Kidney (tissue), 14 donors: Measurements from ENCODE around the gene PMIS2. TPM values are rescaled to one million over a fixed set of nuclear protein-coding genes. Genes with fewer than 3 reads are reported as not detected.
"Not testable (repeated sequence)": the region's sequence is repeated elsewhere in the genome, so short reads cannot be mapped to it uniquely, and the experiment has no call there.

Experiments used
- DNase-seq, 5 donors: peaks; one replicate each; pipeline ENCODE4 v3.0.0-alpha.2; 2013 to 2020
- FAIRE-seq: peaks from 2 replicates; lab custom pipeline; 2012; peaks lifted over from hg19 to GRCh38; lab: Jason Lieb, UNC
- H3K27ac ChIP-seq, 2 donors: one replicate each; pipeline ENCODE4 v1.7.0; 2013; ENCODE audit warnings: low read depth in 2 of 2, low read length in 2 of 2, inconsistent platforms in 1 of 2
- H3K27me3 ChIP-seq: one replicate; pipeline ENCODE4 v1.7.1; 2013; ENCODE audit warnings: low read length, inconsistent platforms; ENCODE audit not compliant: control insufficient read depth, insufficient read depth
- H3K36me3 ChIP-seq, 3 donors: one replicate each; pipeline versions ENCODE4 v1.7.0 to v1.7.1; 2013; ENCODE audit warnings: low read length in 3 of 3, control low read depth in 1 of 3, inconsistent platforms in 1 of 3; ENCODE audit not compliant: insufficient read depth in 3 of 3, control insufficient read depth in 2 of 3
- H3K4me1 ChIP-seq, 3 donors: one replicate each; pipeline versions ENCODE4 v1.7.0 to v1.7.1; 2013; ENCODE audit warnings: low read length in 3 of 3, inconsistent platforms in 1 of 3, low read depth in 1 of 3; ENCODE audit not compliant: control insufficient read depth in 2 of 3, insufficient read depth in 2 of 3
- H3K4me3 ChIP-seq, 3 donors: one replicate each; pipeline versions ENCODE4 v1.7.0 to v1.8.1; 2013; ENCODE audit warnings: low read length in 3 of 3, control low read depth in 1 of 3, inconsistent platforms in 1 of 3
- H3K9ac ChIP-seq, 3 donors: one replicate each; pipeline versions ENCODE4 v1.7.0 to v1.7.1; 2013; ENCODE audit warnings: low read length in 3 of 3, control low read depth in 1 of 3, inconsistent platforms in 1 of 3
- H3K9me3 ChIP-seq, 3 donors: one replicate each; pipeline versions ENCODE4 v1.7.0 to v1.7.1; 2013; ENCODE audit warnings: low read length in 3 of 3, control low read depth in 1 of 3, inconsistent platforms in 1 of 3; ENCODE audit not compliant: control insufficient read depth in 2 of 3, insufficient read depth in 1 of 3
- intact Hi-C: fragments of 100-400 bp; cut with DNase I; formaldehyde crosslinking; loops from one replicate; pipeline ENCODE4 v1.11.1; 2022
- polyA plus RNA-seq: library from polyadenylated mRNA; stranded (reverse); fragments of 350-450 nt; fragmentation: Illumina TruSeq; extraction: RNeasy Lipid Tissue Mini Kit (QIAGEN cat#74804); gene quantifications from one replicate; pipeline ENCODE4 v1.2.3, GENCODE V29; 2014; ENCODE audit warnings: low read depth, low replicate concordance; ENCODE audit not compliant: insufficient read depth
- total RNA-seq: library from RNA; stranded (reverse); fragmentation: NEBNext Ultra II Directional; extraction: Animal tissue kit (Norgen Biotek cat#: 25700); gene quantifications from one replicate; pipeline ENCODE4 v1.2.1, GENCODE V29; 2021
- TF ChIP-seq, protein P1 (sequence below): IDR thresholded peaks from 3 replicates; pipeline ENCODE4 v1.5.1; 2012; ENCODE audit warnings: mild to moderate bottlenecking, moderate library complexity, borderline replicate concordance; ENCODE audit not compliant: insufficient read depth; ENCODE audit errors: extremely low read depth
- donor health status: control.
- donor health status: control.
- donor health status: control.
- donor health status: control.
- donor health status: control.
- donor health status: DM: yes; HTN: yes; CAD: no.
- donor health status: Normal renal cell carcinoma (clear cell type).

The PMIS2 gene
- total and polyA plus RNA-seq, 2 donors from 2014 or later, result not detected

GRCh38 chr19:35601971-35602370 is 16.0 kb downstream of the PMIS2 start:
- H3K9me3 ChIP-seq, result no peaks in the 10 kb centered on the region
- no peaks in the 10 kb centered on the region for H3K27me3 ChIP-seq
- intact Hi-C loops, result no loop called here
- TF ChIP-seq, protein P1, sequence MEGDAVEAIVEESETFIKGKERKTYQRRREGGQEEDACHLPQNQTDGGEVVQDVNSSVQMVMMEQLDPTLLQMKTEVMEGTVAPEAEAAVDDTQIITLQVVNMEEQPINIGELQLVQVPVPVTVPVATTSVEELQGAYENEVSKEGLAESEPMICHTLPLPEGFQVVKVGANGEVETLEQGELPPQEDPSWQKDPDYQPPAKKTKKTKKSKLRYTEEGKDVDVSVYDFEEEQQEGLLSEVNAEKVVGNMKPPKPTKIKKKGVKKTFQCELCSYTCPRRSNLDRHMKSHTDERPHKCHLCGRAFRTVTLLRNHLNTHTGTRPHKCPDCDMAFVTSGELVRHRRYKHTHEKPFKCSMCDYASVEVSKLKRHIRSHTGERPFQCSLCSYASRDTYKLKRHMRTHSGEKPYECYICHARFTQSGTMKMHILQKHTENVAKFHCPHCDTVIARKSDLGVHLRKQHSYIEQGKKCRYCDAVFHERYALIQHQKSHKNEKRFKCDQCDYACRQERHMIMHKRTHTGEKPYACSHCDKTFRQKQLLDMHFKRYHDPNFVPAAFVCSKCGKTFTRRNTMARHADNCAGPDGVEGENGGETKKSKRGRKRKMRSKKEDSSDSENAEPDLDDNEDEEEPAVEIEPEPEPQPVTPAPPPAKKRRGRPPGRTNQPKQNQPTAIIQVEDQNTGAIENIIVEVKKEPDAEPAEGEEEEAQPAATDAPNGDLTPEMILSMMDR, result no peak
- no peak overlapping the region for H3K4me3 ChIP-seq
- H3K4me1 ChIP-seq, result no peaks in the 10 kb centered on the region
- no peak overlapping the region for H3K27ac ChIP-seq
- FAIRE-seq (no peak), DNase-seq (no peak)
- no peak overlapping the region for H3K9ac ChIP-seq
- no peaks in the 10 kb centered on the region for H3K36me3 ChIP-seq

DNA sequence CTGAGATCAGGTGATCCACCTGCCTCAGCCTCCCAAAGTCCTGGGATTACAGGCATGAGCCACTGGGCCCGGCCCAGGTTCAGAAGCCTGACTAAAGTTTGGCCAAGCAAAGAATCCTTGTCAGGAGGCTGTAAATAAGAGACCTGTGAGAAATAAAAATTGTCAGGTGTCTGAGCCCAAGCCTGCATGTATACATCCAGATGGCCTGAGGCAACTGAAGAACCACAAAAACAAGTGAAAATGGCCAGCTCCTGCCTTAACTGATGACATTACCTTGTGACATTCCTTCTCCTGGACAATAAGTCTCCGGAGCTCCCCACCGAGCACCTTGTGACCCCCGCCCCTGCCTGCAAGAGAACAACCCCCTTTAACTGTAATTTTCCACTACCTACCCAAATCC is 18.5 kb downstream of the PMIS2 start:
- H3K4me3 ChIP-seq, H3K27ac ChIP-seq, H3K36me3 ChIP-seq, H3K9ac ChIP-seq, FAIRE-seq, H3K9me3 ChIP-seq, DNase-seq, H3K27me3 ChIP-seq, H3K4me1 ChIP-seq, intact Hi-C loops: not testable (repeated sequence)

DNA sequence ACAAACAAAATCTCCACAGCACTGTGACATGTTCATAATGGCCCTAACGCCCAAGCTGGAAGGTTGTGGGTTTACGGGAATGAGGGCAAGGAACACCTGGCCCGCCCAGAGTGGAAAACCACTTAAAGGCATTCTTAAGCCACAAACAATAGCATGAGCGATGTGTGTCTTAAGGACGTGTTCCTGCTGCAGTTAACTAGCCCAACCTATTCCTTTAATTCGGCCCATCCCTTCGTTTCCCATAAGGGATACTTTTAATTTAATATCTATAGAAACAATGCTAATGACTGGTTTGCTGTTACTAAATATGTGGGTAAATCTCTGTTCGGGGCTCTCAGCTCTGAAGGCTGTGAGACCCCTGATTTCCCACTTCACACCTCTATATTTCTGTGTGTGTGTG is 21.2 kb downstream of the PMIS2 start:
- DNase-seq, H3K27me3 ChIP-seq, H3K9me3 ChIP-seq, FAIRE-seq, intact Hi-C loops, H3K9ac ChIP-seq, H3K27ac ChIP-seq, H3K36me3 ChIP-seq, H3K4me3 ChIP-seq, H3K4me1 ChIP-seq: not testable (repeated sequence)

DNA sequence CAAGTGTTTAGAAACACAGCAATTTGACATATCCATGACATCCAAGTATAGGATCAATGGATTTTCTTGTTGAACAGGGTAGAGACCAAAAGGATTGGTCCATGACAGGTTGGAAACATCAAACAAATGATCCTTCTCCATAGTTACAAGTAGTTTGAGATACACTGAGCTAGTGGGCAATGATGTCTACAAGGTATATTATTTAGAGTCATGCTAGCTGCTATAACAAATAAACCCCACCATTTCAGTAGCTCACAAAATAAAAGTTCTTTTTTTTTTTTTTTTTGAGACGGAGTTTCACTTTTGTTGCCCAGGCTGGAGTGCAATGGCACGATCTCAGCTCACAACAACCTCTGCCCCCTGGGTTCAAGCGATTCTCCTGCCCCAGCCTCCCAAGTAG is 21.7 kb downstream of the PMIS2 start:
- TF ChIP-seq, protein P1, result no peak
- Histone ChIP-seq H3K9ac (no peak overlapping the region), H3K9me3 (no peaks in the 10 kb centered on the region), H3K36me3 (no peaks in the 10 kb centered on the region), H3K27me3 (no peaks in the 10 kb centered on the region), H3K27ac (no peak overlapping the region), H3K4me1 (peaks cover 0 to 5% (median 4%) of the 10 kb centered on the region in 3 donors), H3K4me3 (no peak overlapping the region)
- no peak for DNase-seq
- no peak for FAIRE-seq
- intact Hi-C loops, result no loop called here

DNA sequence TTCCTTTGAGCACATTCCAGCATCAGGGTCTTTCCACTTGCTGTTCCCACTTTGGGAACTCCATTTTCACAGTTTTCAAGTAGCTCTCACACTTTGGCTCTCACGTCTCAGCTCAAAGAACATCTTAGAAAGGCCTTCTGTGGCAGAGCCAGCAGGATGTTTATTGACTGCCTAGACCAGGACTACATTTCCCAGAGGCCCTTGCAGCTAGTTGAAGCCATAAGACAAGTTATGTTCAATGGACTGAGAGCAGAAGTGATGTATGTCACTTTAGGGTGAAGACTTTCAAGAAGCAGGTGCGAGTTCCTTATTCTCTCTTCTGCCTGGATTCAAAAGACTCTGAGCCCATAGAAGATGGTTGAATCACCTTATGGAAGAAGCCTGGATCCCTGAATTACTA is 22.3 kb downstream of the PMIS2 start:
- TF ChIP-seq, protein P1, result no peak
- intact Hi-C loops, result no loop called here

More for the DNA sequence above, 22.3 kb downstream of the PMIS2 start:
- no peaks in the 10 kb centered on the region for H3K9me3 ChIP-seq
- no peak overlapping the region for H3K4me3 ChIP-seq
- H3K27ac ChIP-seq, result no peak overlapping the region
- H3K4me1 ChIP-seq, result peaks cover 0 to 11% (median 9%) of the 10 kb centered on the region in 3 donors
- no peak overlapping the region for H3K9ac ChIP-seq
- FAIRE-seq (no peak), DNase-seq (no peak)
- no peaks in the 10 kb centered on the region for H3K27me3 ChIP-seq
- no peaks in the 10 kb centered on the region for H3K36me3 ChIP-seq
